GM18868 (cell line): Measurements from ENCODE around the gene CRHR1.

Source experiments
- ATAC-seq: cut with Tn5 transposase; IDR thresholded peaks from one replicate; pipeline ENCODE4 v1.9.1; 2021; ENCODE audit warnings: mild to moderate bottlenecking, moderate library complexity; ENCODE audit not compliant: unreplicated experiment

CRHR1 gene

DNA sequence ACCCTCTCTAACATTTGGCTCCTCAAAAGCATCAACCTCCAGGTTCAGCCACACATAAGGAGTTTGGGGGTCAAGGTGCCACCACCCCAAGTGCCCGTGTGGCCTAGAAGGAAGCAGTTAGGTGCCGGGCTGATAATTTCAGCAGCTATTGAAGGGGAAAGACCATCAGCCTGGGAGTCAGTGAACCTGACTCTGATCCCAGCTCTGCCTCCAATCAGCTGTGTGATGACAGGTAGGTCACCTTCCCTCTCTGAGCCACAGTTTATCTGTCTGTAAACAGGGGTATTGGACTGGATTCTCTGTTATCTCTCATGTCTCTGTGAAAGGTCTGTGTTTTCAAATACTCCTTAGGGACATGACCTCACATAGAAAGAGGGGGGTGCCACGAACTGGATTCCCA lies 3.9 kb downstream of the CRHR1 start:
- no peak for ATAC-seq

- ATAC-seq: no peak
Measured at GRCh38 chr17:45789874-45790273, 5.8 kb downstream of the CRHR1 start.

- no peak for ATAC-seq
Measured at GRCh38 chr17:45790296-45790922, 6.3 kb downstream of the CRHR1 start.

- ATAC-seq: no peak
Measured at GRCh38 chr17:45791041-45791582, 7.0 kb downstream of the CRHR1 start.

DNA sequence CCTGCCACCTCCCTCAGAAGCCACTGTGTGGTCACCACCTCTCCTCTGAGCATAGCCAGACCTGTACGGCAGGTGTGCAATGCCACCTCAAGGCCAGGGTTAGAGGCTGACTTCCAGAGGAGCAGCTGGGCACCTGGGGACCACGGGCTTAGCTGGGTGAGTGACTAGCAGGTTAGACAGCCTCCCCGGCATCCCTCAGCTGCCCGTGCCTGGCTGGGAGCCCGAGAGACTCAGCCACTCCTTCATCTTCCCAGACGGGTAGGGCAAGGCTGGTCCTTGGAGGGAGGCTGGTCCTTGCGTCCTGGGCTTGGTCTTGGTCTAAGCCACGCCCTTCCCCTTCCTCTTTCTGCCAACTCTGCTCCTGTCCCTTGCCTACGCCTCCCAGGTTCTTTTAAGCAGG lies 7.8 kb downstream of the CRHR1 start:
- no peak for ATAC-seq

DNA sequence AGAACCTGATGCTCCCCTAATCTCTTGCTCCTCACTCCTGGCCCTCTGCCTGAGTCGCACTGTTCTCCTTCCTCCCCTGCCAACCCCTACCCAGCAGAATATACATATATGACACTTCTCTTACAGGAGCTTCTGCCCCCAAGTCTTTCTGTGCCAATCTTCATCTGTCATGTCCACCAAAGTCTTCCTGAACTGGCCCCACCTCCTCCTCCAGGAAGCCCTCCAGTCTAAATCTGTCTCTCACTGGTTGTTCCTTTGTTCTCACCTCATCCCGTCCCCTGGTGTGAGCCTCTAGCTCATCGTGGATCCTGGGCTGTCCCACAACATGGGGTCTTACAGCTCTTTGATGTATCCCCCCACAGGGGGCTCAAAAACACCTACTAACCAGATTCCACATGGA lies 8.3 kb downstream of the CRHR1 start:
- ATAC-seq: no peak

DNA sequence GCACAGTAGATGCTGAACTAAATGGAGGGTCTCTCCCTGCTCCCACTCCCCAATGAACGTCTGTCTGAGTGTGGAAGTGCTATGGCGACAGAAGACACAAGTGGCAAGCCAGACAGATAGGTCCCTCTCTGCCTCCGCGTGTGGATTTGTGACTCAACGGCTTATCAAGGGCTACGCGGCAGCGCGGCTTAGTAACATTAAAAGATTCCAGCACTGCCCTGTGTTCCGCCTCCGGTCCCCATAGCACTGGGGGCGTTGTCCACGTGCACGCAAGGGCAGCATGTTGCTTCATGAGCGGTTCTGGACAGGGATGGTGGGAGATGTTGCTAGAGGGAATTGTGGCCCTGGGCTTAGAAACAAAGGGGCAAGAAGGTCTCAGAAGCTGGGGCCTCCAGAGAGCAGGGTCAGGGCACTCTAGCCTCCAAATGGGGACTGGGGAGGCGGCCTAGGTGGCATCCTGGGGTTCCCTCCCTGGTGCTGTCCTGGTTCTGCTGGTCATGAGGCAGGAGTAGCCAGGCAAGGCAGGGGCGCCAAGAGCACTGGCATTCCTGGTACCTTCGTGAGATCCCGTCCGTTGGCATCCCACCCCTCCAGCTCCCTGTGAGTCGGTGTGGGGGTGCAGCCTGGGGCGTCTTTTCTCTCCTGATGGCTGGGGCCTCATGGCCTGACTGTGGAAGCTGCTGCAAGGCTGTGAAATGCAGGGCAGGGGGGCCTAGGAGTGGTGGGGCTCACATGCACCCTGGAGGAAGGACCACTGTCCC lies 9.1 kb downstream of the CRHR1 start:
- no peak for ATAC-seq

DNA sequence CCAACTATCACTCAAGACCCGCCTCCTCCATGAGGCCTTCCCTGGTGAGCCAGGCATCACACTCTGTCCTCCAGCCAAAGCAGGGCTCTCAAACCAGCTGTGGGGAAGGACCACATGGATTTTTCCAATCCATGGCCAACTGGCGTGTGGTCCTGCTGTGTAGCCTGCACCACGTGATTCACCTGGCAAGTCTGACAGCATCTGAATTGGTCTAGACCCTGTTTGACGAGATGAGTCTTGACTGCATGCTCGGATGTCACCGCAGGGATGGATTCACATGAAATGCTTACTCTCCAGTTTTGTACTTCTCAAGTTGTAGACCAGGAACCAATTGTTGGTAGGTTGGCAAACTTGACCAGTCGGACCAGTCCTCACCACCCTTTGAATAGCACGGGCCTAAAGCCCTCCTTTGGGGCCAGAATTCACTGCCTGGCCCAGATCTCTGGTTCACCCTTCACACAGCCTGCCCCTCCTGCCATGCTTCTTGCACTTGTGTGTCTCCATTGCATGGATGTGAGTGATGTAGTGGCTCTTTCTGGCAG lies 9.9 kb downstream of the CRHR1 start:
- no peak for ATAC-seq

GRCh38 chr17:45794840-45795239 lies 10.7 kb downstream of the CRHR1 start:
- ATAC-seq: no peak

GRCh38 chr17:45800816-45801215 lies 16.7 kb downstream of the CRHR1 start:
- no peak for ATAC-seq

DNA sequence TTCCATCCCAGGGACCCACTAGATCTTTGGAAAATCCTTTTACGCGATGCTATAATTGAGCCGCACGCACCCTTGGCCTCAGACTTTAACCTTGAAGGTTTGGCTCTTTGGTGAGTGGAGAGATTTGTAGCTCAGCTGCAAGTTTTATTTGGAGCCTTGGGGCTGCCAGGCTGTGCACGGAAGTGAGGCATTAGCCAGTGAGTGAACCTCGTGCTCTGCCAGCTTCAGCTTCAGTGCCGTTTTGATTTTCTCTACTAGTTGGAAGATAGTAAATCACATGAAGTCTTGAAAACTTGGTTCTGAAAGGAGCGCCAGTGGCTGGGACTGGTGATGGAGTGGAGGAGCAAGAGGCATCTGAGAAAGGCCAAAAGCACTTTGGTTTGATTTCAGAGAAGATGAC lies 17.3 kb downstream of the CRHR1 start:
- ATAC-seq: no peak

DNA sequence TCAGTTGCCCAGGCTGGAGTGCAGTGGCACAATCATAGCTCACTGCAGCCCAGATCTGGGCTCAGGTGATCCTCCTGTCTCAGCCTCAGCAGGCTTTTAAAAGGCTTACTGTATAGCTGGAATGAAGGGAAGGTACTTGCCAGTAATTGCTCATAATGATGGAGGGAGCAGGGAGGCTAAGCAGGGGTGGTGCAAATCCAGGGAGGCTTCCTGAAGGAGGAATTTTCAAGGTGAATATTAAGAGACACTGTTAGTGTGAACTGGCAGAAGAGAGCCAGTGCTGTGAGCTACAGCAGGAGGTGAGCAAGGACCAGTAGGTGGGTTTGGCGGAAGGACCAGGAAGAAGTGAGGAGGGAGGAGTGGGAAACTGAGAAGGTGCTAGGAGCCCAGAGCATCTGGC lies 24.7 kb downstream of the CRHR1 start:
- ATAC-seq: no peak

- ATAC-seq: no peak
Measured at GRCh38 chr17:45809499-45809898, 25.4 kb downstream of the CRHR1 start.

DNA sequence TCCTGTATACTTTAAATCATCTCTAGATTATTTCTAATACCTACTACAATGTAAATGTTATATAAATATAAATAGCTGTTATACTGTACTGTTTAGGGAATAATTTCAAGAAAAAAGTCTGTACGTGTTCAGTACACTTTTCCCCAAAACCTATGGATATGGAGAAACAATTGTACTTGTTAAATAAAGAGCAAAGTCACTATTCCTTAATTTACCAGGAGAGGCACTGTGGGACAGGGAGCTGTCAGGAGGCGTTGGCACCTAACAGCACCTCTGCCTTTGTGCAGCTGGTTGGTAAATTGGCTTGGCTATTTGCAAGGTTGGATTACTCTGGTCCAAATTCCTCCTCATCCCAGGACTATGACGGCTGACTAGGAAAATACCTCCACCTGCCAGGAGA lies 28.0 kb downstream of the CRHR1 start:
- no peak for ATAC-seq

GRCh38 chr17:45813048-45813725 lies 29.1 kb downstream of the CRHR1 start:
- no peak for ATAC-seq

- ATAC-seq: no peak
Measured at GRCh38 chr17:45814622-45815606, 30.8 kb downstream of the CRHR1 start.

GRCh38 chr17:45815752-45816151 lies 31.6 kb downstream of the CRHR1 start:
- no peak for ATAC-seq

- no peak for ATAC-seq
Measured at GRCh38 chr17:45818041-45818440, 33.9 kb downstream of the CRHR1 start.

DNA sequence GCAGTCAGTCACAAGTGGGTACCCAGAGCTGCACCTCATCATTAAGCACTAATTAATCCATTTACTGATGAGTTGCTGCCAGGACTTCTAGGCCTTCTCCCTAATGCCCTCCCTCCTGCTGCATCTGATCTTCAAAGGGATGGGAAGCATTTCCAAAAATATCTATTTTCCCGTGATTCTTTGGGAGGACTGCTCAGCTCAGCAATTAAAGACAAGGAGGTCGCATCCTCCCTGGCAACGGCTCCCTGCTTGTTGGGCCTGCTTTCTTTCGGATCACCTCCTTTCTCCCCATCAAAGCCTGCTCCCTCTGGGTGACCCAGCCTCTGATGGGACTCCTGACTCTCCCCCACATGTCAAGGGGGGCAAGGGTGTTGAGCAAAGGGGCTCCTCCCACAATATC lies 34.6 kb downstream of the CRHR1 start:
- ATAC-seq: no peak

DNA sequence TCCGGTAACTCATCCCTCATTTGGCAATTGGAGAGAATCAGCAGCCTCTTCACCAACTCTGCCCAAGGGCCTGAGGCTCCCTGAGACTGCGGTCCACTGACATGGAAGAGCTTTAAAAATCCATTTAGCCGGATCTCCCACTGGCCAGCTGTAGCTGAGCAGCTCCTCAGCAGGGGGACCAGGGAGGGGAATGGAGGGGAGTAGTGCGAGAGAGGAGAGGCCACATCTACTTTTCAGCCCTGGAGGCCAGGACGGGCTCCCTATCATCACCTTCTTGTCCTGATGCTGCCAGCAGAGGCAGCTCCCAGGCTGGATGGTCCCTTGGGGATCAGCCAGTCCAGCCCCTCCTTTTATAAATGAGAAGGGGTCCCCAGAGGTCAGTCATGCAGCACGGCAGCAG lies 35.5 kb downstream of the CRHR1 start:
- no peak for ATAC-seq
